Inferior parietal cortex (tissue), 1 donor: ENCODE results near the gene NKAIN1.
"Not testable (repeated sequence)": the region's sequence is repeated elsewhere in the genome, so short reads cannot be mapped to it uniquely, and the experiment has no call there.

Source experiments
- DNase-seq: peaks from one replicate; pipeline ENCODE4 v3.0.0-alpha.2; 2016; ENCODE audit errors: extremely low spot score

Gene NKAIN1

GRCh38 chr1:31239653-31240241 is at the start of gene NKAIN1:
Gene NKAIN1 (minus strand): TSS chr1:31239887. CDS start chr1:31239547, 340 bp downstream.
- DNase-seq = no peak

GRCh38 chr1:31289021-31289420 is 49.3 kb upstream of the NKAIN1 start:
- no peak for DNase-seq

GRCh38 chr1:31287791-31288190 is 48.1 kb upstream of the NKAIN1 start:
- DNase-seq = not testable (repeated sequence)

GRCh38 chr1:31282426-31282825 is 42.7 kb upstream of the NKAIN1 start:
- DNase-seq = not testable (repeated sequence)

GRCh38 chr1:31273619-31274018 is 33.9 kb upstream of the NKAIN1 start:
- no peak for DNase-seq

GRCh38 chr1:31272369-31272768 is 32.7 kb upstream of the NKAIN1 start:
- DNase-seq = no peak

- DNase-seq = no peak
These were observed 26.9 kb upstream of the NKAIN1 start for GRCh38 chr1:31266547-31266946.

- DNase-seq = no peak
These were observed 25.2 kb upstream of the NKAIN1 start for GRCh38 chr1:31264790-31265386.

GRCh38 chr1:31263408-31263807 is 23.7 kb upstream of the NKAIN1 start:
- no peak for DNase-seq

- not testable (repeated sequence) for DNase-seq
These were observed 22.7 kb upstream of the NKAIN1 start for GRCh38 chr1:31262393-31262792.

- DNase-seq = no peak
These were observed 22.2 kb upstream of the NKAIN1 start for GRCh38 chr1:31261916-31262315.

- no peak for DNase-seq
These were observed 20.1 kb upstream of the NKAIN1 start for GRCh38 chr1:31259746-31260145.

GRCh38 chr1:31258581-31258980 is 18.9 kb upstream of the NKAIN1 start:
- no peak for DNase-seq

GRCh38 chr1:31257213-31257612 is 17.5 kb upstream of the NKAIN1 start:
- no peak for DNase-seq

- no peak for DNase-seq
These were observed 10.2 kb upstream of the NKAIN1 start for GRCh38 chr1:31249854-31250253.

GRCh38 chr1:31248276-31248675 is 8.6 kb upstream of the NKAIN1 start:
- DNase-seq = no peak

GRCh38 chr1:31244326-31244725 is 4.6 kb upstream of the NKAIN1 start:
- no peak for DNase-seq

- DNase-seq = peak; percentile 45
These were observed 4.0 kb upstream of the NKAIN1 start for GRCh38 chr1:31243501-31244286.

- DNase-seq = no peak
These were observed 1.6 kb upstream of the NKAIN1 start for GRCh38 chr1:31241321-31241720.

- DNase-seq = no peak
These were observed 587 bp downstream of the NKAIN1 start for GRCh38 chr1:31238986-31239613.

GRCh38 chr1:31238612-31238985 is 1.1 kb downstream of the NKAIN1 start:
- no peak for DNase-seq

- no peak for DNase-seq
These were observed 4.8 kb downstream of the NKAIN1 start for GRCh38 chr1:31234870-31235269.
